H1 (cell line): ENCODE results near the gene MPND. TPM values are rescaled to one million over a fixed set of nuclear protein-coding genes. Genes with fewer than 3 reads are reported as not detected.

Experiments
- CTCF ChIA-PET: fragments of 300-600 bp; sonication (Branson Sonifier 250); formaldehyde crosslinking; loops from one replicate; lab custom pipeline; 2021; ENCODE audit not compliant: partially characterized antibody; lab: Charles Lee
- POLR2A ChIA-PET: fragments of 300-600 bp; sonication (Branson Sonifier 250); formaldehyde crosslinking; loops from one replicate; lab custom pipeline; 2021; ENCODE audit warnings: inconsistent platforms; ENCODE audit not compliant: partially characterized antibody; lab: Charles Lee
- DNase-seq, 2 experiments: peaks; one replicate each; pipeline versions ENCODE4 v3.0.0 to v3.0.0-alpha.2; 2010 to 2022; ENCODE audit warnings: low spot score in 2 of 2, low read depth in 1 of 2, mixed read lengths in 1 of 2
- FAIRE-seq: peaks from 2 replicates; lab custom pipeline; 2011; peaks lifted over from hg19 to GRCh38; lab: Jason Lieb, UNC
- H2AFZ ChIP-seq: 2 replicates; pipeline ENCODE4 v1.8.1; 2012; ENCODE audit warnings: low read length, inconsistent platforms
- H2AK5ac ChIP-seq: 2 replicates; pipeline ENCODE4 v1.6.1; 2013; ENCODE audit warnings: low read depth, low read length
- H2BK120ac ChIP-seq: replicated peaks from 2 replicates; pipeline ENCODE3; 2013; ENCODE audit warnings: low read depth, low read length, inconsistent platforms
- H2BK12ac ChIP-seq: 2 replicates; pipeline ENCODE4 v1.6.1; 2013; ENCODE audit warnings: low read depth, low read length
- H2BK15ac ChIP-seq: 2 replicates; pipeline ENCODE4 v1.6.1; 2013; ENCODE audit warnings: low read length
- H2BK20ac ChIP-seq: 2 replicates; pipeline ENCODE4 v1.6.1; 2013; ENCODE audit warnings: low read length
- H2BK5ac ChIP-seq: 2 replicates; pipeline ENCODE4 v1.6.1; 2013; ENCODE audit warnings: low read depth, low read length
- H3K14ac ChIP-seq: 2 replicates; pipeline ENCODE4 v1.6.1; 2013; ENCODE audit warnings: inconsistent platforms; ENCODE audit not compliant: insufficient read length
- H3K18ac ChIP-seq: 2 replicates; pipeline ENCODE4 v1.6.1; 2013; ENCODE audit warnings: low read length; ENCODE audit errors: extremely low read depth
- H3K23ac ChIP-seq: 2 replicates; pipeline ENCODE4 v1.6.1; 2013; ENCODE audit warnings: inconsistent platforms; ENCODE audit not compliant: insufficient read length
- H3K23me2 ChIP-seq: 2 replicates; pipeline ENCODE4 v1.6.1; 2013; ENCODE audit warnings: low read depth, low read length
- H3K27ac ChIP-seq: 2 replicates; pipeline ENCODE4 v1.6.1; 2011; ENCODE audit warnings: low read depth, low read length, inconsistent platforms
- H3K27me3 ChIP-seq, 4 experiments: replicated peaks in 1 of 4; 1 replicate in 1 of 4; 2 replicates in 3 of 4; pipeline versions ENCODE4 v1.6.1 to v1.8.1; 2011 to 2013; ENCODE audit warnings: low read length in 3 of 4, mild to moderate bottlenecking in 3 of 4, inconsistent platforms in 2 of 4, mixed read lengths in 2 of 4, moderate library complexity in 1 of 4; ENCODE audit not compliant: control insufficient read depth in 3 of 4, insufficient read depth in 3 of 4; ENCODE audit errors: extremely low read depth in 1 of 4
- H3K36me3 ChIP-seq, 4 experiments: 2 replicates each; pipeline versions ENCODE4 v1.6.1 to v1.8.1; 2011 to 2013; ENCODE audit warnings: mild to moderate bottlenecking in 4 of 4, low read length in 3 of 4, moderate library complexity in 2 of 4, control low read depth in 1 of 4, inconsistent platforms in 1 of 4; ENCODE audit not compliant: insufficient read depth in 4 of 4, control insufficient read depth in 2 of 4
- H3K4ac ChIP-seq: replicated peaks from 2 replicates; pipeline ENCODE3; 2013; ENCODE audit warnings: low read length, low read depth, mixed read lengths, inconsistent platforms; ENCODE audit not compliant: insufficient read length
- H3K4me1 ChIP-seq, 4 experiments: replicated peaks in 1 of 4; 1 replicate in 1 of 4; 2 replicates in 3 of 4; pipeline versions ENCODE4 v1.6.1 to v1.8.1; 2011 to 2013; ENCODE audit warnings: low read length in 3 of 4, inconsistent platforms in 2 of 4, mixed read lengths in 1 of 4; ENCODE audit not compliant: insufficient read depth in 4 of 4, control insufficient read depth in 3 of 4
- H3K4me2 ChIP-seq, 2 experiments: 2 replicates each; pipeline versions ENCODE4 v1.6.1 to v1.8.1; 2011 to 2013; ENCODE audit warnings: low read depth in 2 of 2, low read length in 2 of 2, control low read depth in 1 of 2, inconsistent platforms in 1 of 2, mild to moderate bottlenecking in 1 of 2; ENCODE audit not compliant: insufficient read depth in 1 of 2
- H3K4me3 ChIP-seq, 4 experiments: fragments of 200-600, 300-600 bp in 1 of 4; sonication (generic), shearing (Covaris generic), sonication (Bioruptor Twin) in 1 of 4; 2 replicates each; pipeline versions ENCODE4 v1.5.1 to v1.8.1; 2011 to 2016; ENCODE audit warnings: low read length in 4 of 4, low read depth in 3 of 4, control low read depth in 2 of 4, inconsistent platforms in 2 of 4, mild to moderate bottlenecking in 2 of 4, mixed read lengths in 1 of 4, moderate library complexity in 1 of 4; ENCODE audit not compliant: insufficient read depth in 2 of 4; ENCODE audit errors: extremely low read depth in 1 of 4
- H3K56ac ChIP-seq: replicated peaks from 2 replicates; pipeline ENCODE3; 2013; ENCODE audit warnings: low read depth, mild to moderate bottlenecking, mixed read lengths, low read length, inconsistent platforms; ENCODE audit not compliant: insufficient read length
- H3K79me1 ChIP-seq: 2 replicates; pipeline ENCODE4 v1.6.1; 2013; ENCODE audit warnings: low read depth, low read length, control low read depth
- H3K79me2 ChIP-seq, 2 experiments: 2 replicates each; pipeline versions ENCODE4 v1.6.1 to v1.8.1; 2012 to 2013; ENCODE audit warnings: low read length in 2 of 2, mild to moderate bottlenecking in 2 of 2, inconsistent platforms in 1 of 2; ENCODE audit not compliant: insufficient read depth in 2 of 2, control insufficient read depth in 1 of 2
- H3K9ac ChIP-seq, 4 experiments: replicated peaks in 1 of 4; 1 replicate in 1 of 4; 2 replicates in 3 of 4; pipeline versions ENCODE4 v1.6.1 to v1.8.1; 2011 to 2013; ENCODE audit warnings: low read depth in 3 of 4, low read length in 3 of 4, control low read depth in 2 of 4, mild to moderate bottlenecking in 2 of 4, moderate library complexity in 2 of 4, inconsistent platforms in 1 of 4; ENCODE audit errors: extremely low read depth in 1 of 4
- H3K9me3 ChIP-seq, 2 experiments: 2 replicates each; pipeline versions ENCODE4 v1.6.1 to v1.8.1; 2012 to 2013; ENCODE audit warnings: mild to moderate bottlenecking in 2 of 2, moderate library complexity in 2 of 2, control low read depth in 1 of 2, inconsistent platforms in 1 of 2, low read depth in 1 of 2, low read length in 1 of 2, mixed read lengths in 1 of 2; ENCODE audit not compliant: insufficient read depth in 2 of 2
- H4K20me1 ChIP-seq, 2 experiments: replicated peaks in 1 of 2; 2 replicates each; pipeline versions ENCODE3 to v1.8.1; 2011 to 2013; ENCODE audit warnings: inconsistent platforms in 2 of 2, low read length in 2 of 2, mild to moderate bottlenecking in 1 of 2; ENCODE audit not compliant: insufficient read depth in 2 of 2, control insufficient read depth in 1 of 2
- H4K5ac ChIP-seq: 2 replicates; pipeline ENCODE4 v1.6.1; 2013; ENCODE audit warnings: low read length, low read depth, mixed read lengths, inconsistent platforms; ENCODE audit not compliant: insufficient read length
- H4K8ac ChIP-seq: 2 replicates; pipeline ENCODE4 v1.8.0; 2013; ENCODE audit warnings: mild to moderate bottlenecking, moderate library complexity, low read length, inconsistent platforms; ENCODE audit not compliant: insufficient read depth; ENCODE audit errors: extremely low read depth
- H4K91ac ChIP-seq: replicated peaks from 2 replicates; pipeline ENCODE3; 2013; ENCODE audit warnings: low read length, mixed read lengths, inconsistent platforms; ENCODE audit not compliant: insufficient read length
- BCL11A ChIP-seq, 2 experiments: IDR thresholded peaks; one replicate each; pipeline ENCODE4 v1.6.1; 2011; ENCODE audit warnings: low read depth in 2 of 2, low read length in 2 of 2, mild to moderate bottlenecking in 2 of 2
- CBX8 ChIP-seq: fragments of 300-800, 300-1000 bp; sonication (generic); IDR thresholded peaks from 2 replicates; pipeline ENCODE4 v1.7.1; 2016; ENCODE audit warnings: low read depth, low read length, borderline replicate concordance
- CHD2 ChIP-seq: IDR thresholded peaks from 2 replicates; pipeline ENCODE4 v1.6.1; 2012; ENCODE audit warnings: low read length, improper control_type of control experiment
- CREB1 ChIP-seq: IDR thresholded peaks from 2 replicates; pipeline ENCODE4 v1.6.1; 2012; ENCODE audit warnings: inconsistent platforms
- HDAC6 ChIP-seq: IDR thresholded peaks from one replicate; pipeline ENCODE4 v1.7.1; 2012; ENCODE audit warnings: low read depth, mild to moderate bottlenecking, inconsistent platforms, low read length, moderate library complexity
- JUND ChIP-seq: IDR thresholded peaks from 2 replicates; pipeline ENCODE4 v1.6.1; 2011; ENCODE audit warnings: mild to moderate bottlenecking, improper control_type of control experiment, low read length
- KDM4A ChIP-seq: IDR thresholded peaks from one replicate; pipeline ENCODE4 v1.7.1; 2012; ENCODE audit warnings: low read depth, mild to moderate bottlenecking, moderate library complexity, low read length, inconsistent platforms; ENCODE audit not compliant: severe bottlenecking
- MAFK ChIP-seq: IDR thresholded peaks from 2 replicates; pipeline ENCODE4 v1.6.1; 2012; ENCODE audit warnings: low read depth, mild to moderate bottlenecking, improper control_type of control experiment, low read length
- RFX5 ChIP-seq: IDR thresholded peaks from 2 replicates; pipeline ENCODE4 v1.6.1; 2011; ENCODE audit warnings: low read depth, low read length, improper control_type of control experiment, borderline replicate concordance
- RNF2 ChIP-seq: fragments of 200-900, 300-1000 bp; sonication (generic); IDR thresholded peaks from 2 replicates; pipeline ENCODE4 v1.7.1; 2016; ENCODE audit warnings: borderline replicate concordance, low read depth, mild to moderate bottlenecking, antibody characterized with exemption, low read length; ENCODE audit not compliant: poor library complexity, severe bottlenecking; ENCODE audit errors: missing control alignments
- SIN3A ChIP-seq, 2 experiments: IDR thresholded peaks in 1 of 2; conservative IDR thresholded peaks in 1 of 2; 2 replicates each; pipeline ENCODE4 v1.6.1; 2011 to 2012; ENCODE audit warnings: low read length in 2 of 2, improper control_type of control experiment in 1 of 2, low read depth in 1 of 2, mild to moderate bottlenecking in 1 of 2
- SIX5 ChIP-seq: IDR thresholded peaks from 2 replicates; pipeline ENCODE4 v1.6.1; 2011; ENCODE audit warnings: mild to moderate bottlenecking, low read depth, low read length
- SP1 ChIP-seq: IDR thresholded peaks from 2 replicates; pipeline ENCODE4 v1.6.1; 2011; ENCODE audit warnings: low read depth, low read length
- TEAD4 ChIP-seq: IDR thresholded peaks from 2 replicates; pipeline ENCODE4 v1.6.1; 2012; ENCODE audit warnings: low read depth, low read length, inconsistent platforms, mixed read lengths
- WGBS, 2 experiments: shearing (Covaris generic) in 1 of 2; methylation state at CpG; one replicate each; pipeline versions ENCODE4 v1.1.6 to v1.1.7; 2013 to 2015; ENCODE audit warnings: low lambda C conversion rate in 2 of 2, mixed read lengths in 2 of 2, inconsistent platforms in 1 of 2, low coverage in 1 of 2, missing lambda C conversion rate in 1 of 2; ENCODE audit not compliant: insufficient replicate concordance in 2 of 2, insufficient coverage in 1 of 2, insufficient read length in 1 of 2; ENCODE audit errors: extremely low coverage in 1 of 2, missing lambda C conversion rate in 1 of 2; 5-methylcytosine and 5-hydroxymethylcytosine counted together
- polyA plus RNA-seq, 7 experiments: library from polyadenylated mRNA; depleted of rRNA in 3 of 7; stranded (reverse) in 5 of 7; unstranded in 2 of 7; fragments of >200 nt in 5 of 7; fragments of 200-250 nt in 2 of 7; gene quantifications; 1 replicate in 5 of 7; 2 replicates in 1 of 7; 4 replicates in 1 of 7; pipeline versions ENCODE4 v1.2.1 to v1.2.3, GENCODE V29; 2011 to 2013; ENCODE audit warnings: missing spikeins in 2 of 7, mixed read lengths in 2 of 7
- total RNA-seq: library from RNA; stranded (reverse); fragmentation: NEBNext Ultra II Directional; extraction: Animal tissue kit (Norgen Biotek cat#: 25700); gene quantifications from 2 replicates; pipeline ENCODE4 v1.2.1, GENCODE V29; 2021

Gene MPND
- total and polyA plus RNA-seq, 2 of the 8 experiments (the other 6 are each of a cell fraction or from before 2014, with no cell fraction given), result 22.9 to 27.7 TPM

DNA sequence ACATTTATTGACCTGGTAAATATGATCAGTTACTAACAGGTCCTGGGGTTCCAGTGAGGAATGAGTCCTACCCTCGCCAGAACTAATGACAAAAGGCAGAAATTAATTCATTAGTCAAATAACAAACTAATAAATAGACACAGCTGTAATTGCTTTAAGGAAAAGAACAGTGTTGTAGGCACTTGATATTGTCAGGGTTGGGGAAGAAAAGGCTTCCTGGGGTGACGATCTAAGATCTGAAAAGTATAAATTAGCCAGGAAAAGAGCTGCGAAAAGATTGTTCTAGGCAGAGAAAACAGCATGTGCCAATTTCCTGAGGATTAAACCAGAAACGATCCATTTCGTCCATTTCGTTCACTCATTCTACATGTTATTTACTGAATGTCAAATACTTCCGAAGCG is 58.4 kb downstream of the MPND start:
- Histone ChIP-seq H4K20me1 (peaks cover 20 to 27% of the 10 kb centered on the region in 2 experiments), H3K27me3 (no peaks in the 10 kb centered on the region), H3K4me2 (peak overlapping the region; percentile 33 to 67), H4K8ac (no peak overlapping the region), H3K79me1 (peaks cover 21% of the 10 kb centered on the region), H2BK5ac (no peak overlapping the region), H3K4ac (no peak overlapping the region), H3K4me3 (peak overlapping the region; percentile 6 to 55 (median 18); a peak in 4 of 8 replicates), H3K9me3 (no peaks in the 10 kb centered on the region), H2BK15ac (no peak overlapping the region), H3K27ac (no peak overlapping the region), H3K4me1 (peaks cover 2 to 13% (median 4%) of the 10 kb centered on the region in 4 experiments; a peak in 5 of 7 replicates), H3K9ac (peak overlapping the region in 1 of 4 experiments; percentile 38; a peak in 3 of 7 replicates), H3K23me2 (peaks cover 12% of the 10 kb centered on the region), H2AK5ac (no peak overlapping the region), H3K56ac (no peak overlapping the region), H4K91ac (no peak overlapping the region), H3K36me3 (peaks cover 0 to 7% (median 3%) of the 10 kb centered on the region in 4 experiments; a peak in 3 of 8 replicates), H4K5ac (no peak overlapping the region), H3K18ac (no peak overlapping the region), H3K14ac (no peak overlapping the region), H2AFZ (no peak overlapping the region), H3K79me2 (peaks cover 40 to 73% of the 10 kb centered on the region in 2 experiments), H2BK120ac (no peak overlapping the region), H3K23ac (no peak overlapping the region), H2BK12ac (no peak overlapping the region), H2BK20ac (no peak overlapping the region)
- POLR2A ChIA-PET, result interaction anchor here (0.6 to 49.6 kb wide), 15 partner anchors 8 to 351 kb away, joined by 3 to 1590 read pairs (median 5); partner anchors contain the start of genes MPND, UBXN6 and YJU2
- FAIRE-seq (no peak), DNase-seq (no peak)
- CTCF ChIA-PET, result interaction anchor here (0.8 to 3.3 kb wide), 11 partner anchors 11 to 169 kb away, joined by 3 to 38 read pairs (median 4); no protein-coding TSS in a partner anchor
- 31% methylated on average over 8 of the region's 8 CpGs; no CpG with 5 or more reads in 1 of the 2 experiments for WGBS, 2 experiments
- TF ChIP-seq RNF2 (no peak), MAFK (no peak), SP1 (no peak), CREB1 (no peak), SIX5 (no peak), HDAC6 (no peak), RFX5 (no peak), KDM4A (no peak), BCL11A (IDR thresholded peaks at IDR 0.05; ENCODE audit: low read depth in 2 of 2, low read length in 2 of 2) (no peak), CHD2 (no peak), TEAD4 (no peak), CBX8 (no peak), SIN3A (conservative IDR thresholded peaks at IDR 0.05 in 1 of 2, IDR thresholded peaks at IDR 0.05 in 1 of 2; ENCODE audit: low read depth in 1 of 2, low read length in 2 of 2) (no peak), JUND (no peak)
